HFFc6 (cell line): Measurements from ENCODE around the gene BCAS4. TPM values are rescaled to one million over a fixed set of nuclear protein-coding genes. Genes with fewer than 3 reads are reported as not detected.

Experiments used
- DNase-seq: peaks from one replicate; pipeline ENCODE4 v3.0.0-alpha.2; 2018
- H3K27ac Mint-ChIP-seq: 2 replicates; pipeline ENCODE4 v1.8.0; 2020; ENCODE audit warnings: mild to moderate bottlenecking, mixed read lengths
- H3K27me3 Mint-ChIP-seq: 2 replicates; pipeline ENCODE4 v1.8.0; 2021; ENCODE audit warnings: mild to moderate bottlenecking, moderate library complexity, mixed read lengths; ENCODE audit not compliant: insufficient read depth
- H3K36me3 Mint-ChIP-seq: 2 replicates; pipeline ENCODE4 v1.8.0; 2021; ENCODE audit warnings: low read depth, mixed read lengths
- H3K4me1 Mint-ChIP-seq: 2 replicates; pipeline ENCODE4 v1.8.0; 2020; ENCODE audit warnings: low read depth, mixed read lengths
- H3K4me3 Mint-ChIP-seq: 2 replicates; pipeline ENCODE4 v1.8.0; 2020; ENCODE audit warnings: mild to moderate bottlenecking, moderate library complexity, mixed read lengths
- H3K9me3 Mint-ChIP-seq: 2 replicates; pipeline ENCODE4 v1.8.0; 2020; ENCODE audit warnings: mild to moderate bottlenecking, mixed read lengths
- total RNA-seq, 6 experiments: library from RNA; stranded (reverse); fragmentation: NEBNext Ultra II Directional; extraction: Animal tissue kit (Norgen Biotek cat#: 25700); gene quantifications; 2 replicates in 1 of 6; 3 replicates in 5 of 6; pipeline ENCODE4 v1.2.3, GENCODE V29; 2021
- TF ChIP-seq, protein P1 (sequence below): fragments of 200-600 bp; sonication (generic); IDR thresholded peaks from 2 replicates; pipeline ENCODE4 v1.5.0; 2021; ENCODE audit warnings: antibody characterized with exemption, mild to moderate bottlenecking

BCAS4 gene
- total RNA-seq, 6 experiments from 2014 or later, result 19.8 to 23.5 (median 21.7) TPM

DNA sequence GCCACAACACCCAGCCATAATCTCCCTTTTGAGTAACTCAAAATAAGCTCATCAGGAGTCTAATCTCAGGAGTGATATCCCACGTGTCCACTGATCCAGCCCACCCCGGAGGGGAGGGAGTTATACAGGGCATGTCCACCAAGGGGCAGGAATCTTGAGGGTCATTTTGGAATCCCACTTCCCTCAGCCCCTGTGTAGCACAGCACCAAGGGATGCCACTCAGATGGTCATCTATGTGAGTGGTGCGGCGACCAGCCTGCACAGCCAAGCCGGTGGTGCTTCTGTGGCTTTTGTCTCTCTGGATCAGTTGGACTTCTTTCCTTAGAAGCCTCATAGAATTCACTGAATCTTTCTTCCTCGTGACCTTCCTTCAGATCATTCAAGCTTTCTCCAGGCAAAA, 11.0 kb upstream of the BCAS4 start:
- no peak overlapping the region for H3K4me3 Mint-ChIP-seq

DNA sequence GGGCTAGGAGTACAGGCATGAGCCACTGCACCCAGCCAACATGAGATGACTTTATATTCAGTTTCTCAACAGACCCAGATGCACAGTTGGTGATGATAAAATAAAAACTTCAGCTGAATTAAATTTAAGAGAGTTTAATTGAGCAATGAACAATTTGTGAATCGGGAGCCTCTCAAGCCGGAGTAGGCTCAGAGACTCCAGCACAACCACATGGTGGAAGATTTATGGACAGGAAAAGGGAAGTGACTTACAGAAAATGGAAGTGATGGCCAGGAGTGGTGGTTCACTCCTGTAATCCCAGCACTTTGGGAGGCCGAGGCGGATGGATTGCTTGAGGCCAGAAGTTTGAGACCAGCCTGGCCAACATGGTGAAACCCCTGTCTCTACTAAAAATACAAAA, 10.4 kb upstream of the BCAS4 start:
- Mint-ChIP-seq H3K4me1 (peaks cover 18% of the 10 kb centered on the region), H3K4me3 (no peak overlapping the region), H3K27me3 (peaks cover 7% of the 10 kb centered on the region; the same call in 1 of the 2 replicates), H3K9me3 (no peaks in the 10 kb centered on the region), H3K27ac (no peak overlapping the region), H3K36me3 (no peaks in the 10 kb centered on the region)
- DNase-seq, result no peak
- TF ChIP-seq, protein P1, sequence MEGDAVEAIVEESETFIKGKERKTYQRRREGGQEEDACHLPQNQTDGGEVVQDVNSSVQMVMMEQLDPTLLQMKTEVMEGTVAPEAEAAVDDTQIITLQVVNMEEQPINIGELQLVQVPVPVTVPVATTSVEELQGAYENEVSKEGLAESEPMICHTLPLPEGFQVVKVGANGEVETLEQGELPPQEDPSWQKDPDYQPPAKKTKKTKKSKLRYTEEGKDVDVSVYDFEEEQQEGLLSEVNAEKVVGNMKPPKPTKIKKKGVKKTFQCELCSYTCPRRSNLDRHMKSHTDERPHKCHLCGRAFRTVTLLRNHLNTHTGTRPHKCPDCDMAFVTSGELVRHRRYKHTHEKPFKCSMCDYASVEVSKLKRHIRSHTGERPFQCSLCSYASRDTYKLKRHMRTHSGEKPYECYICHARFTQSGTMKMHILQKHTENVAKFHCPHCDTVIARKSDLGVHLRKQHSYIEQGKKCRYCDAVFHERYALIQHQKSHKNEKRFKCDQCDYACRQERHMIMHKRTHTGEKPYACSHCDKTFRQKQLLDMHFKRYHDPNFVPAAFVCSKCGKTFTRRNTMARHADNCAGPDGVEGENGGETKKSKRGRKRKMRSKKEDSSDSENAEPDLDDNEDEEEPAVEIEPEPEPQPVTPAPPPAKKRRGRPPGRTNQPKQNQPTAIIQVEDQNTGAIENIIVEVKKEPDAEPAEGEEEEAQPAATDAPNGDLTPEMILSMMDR, result no peak

More for the DNA sequence above, 11.0 kb upstream of the BCAS4 start:
- H3K27ac Mint-ChIP-seq, result no peak overlapping the region
- no peaks in the 10 kb centered on the region for H3K9me3 Mint-ChIP-seq
- no peak for DNase-seq
- peaks cover 18% of the 10 kb centered on the region for H3K4me1 Mint-ChIP-seq
- H3K36me3 Mint-ChIP-seq, result no peaks in the 10 kb centered on the region
- TF ChIP-seq, protein P1, result no peak
- peaks cover 8% of the 10 kb centered on the region; the same call in 1 of the 2 replicates for H3K27me3 Mint-ChIP-seq

DNA sequence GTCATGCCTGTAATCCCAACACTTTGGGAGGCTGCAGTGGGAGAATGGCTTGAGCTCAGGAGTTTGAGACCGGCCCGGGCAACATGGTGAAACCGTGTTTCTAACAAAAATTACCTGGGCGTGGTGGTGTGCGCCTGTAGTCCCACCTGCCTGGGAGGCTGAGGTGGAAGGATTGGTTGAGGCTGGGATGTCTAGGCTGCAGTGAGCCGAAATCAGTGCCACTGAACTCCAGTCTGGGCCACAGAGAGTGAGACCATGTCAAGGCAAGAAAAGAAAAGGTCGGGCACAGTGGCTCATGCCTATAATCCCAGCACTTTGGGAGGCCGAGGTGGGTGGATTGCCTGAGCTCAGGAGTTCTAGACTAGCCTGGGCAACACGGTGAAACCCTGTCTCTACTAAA, 8.2 kb upstream of the BCAS4 start:
- Mint-ChIP-seq H3K4me1 (peaks cover 36% of the 10 kb centered on the region), H3K4me3 (no peak overlapping the region), H3K27ac (no peak overlapping the region), H3K9me3 (no peaks in the 10 kb centered on the region), H3K36me3 (no peaks in the 10 kb centered on the region), H3K27me3 (peaks cover 5% of the 10 kb centered on the region; the same call in 1 of the 2 replicates)
- TF ChIP-seq, protein P1, result no peak
- no peak for DNase-seq

DNA sequence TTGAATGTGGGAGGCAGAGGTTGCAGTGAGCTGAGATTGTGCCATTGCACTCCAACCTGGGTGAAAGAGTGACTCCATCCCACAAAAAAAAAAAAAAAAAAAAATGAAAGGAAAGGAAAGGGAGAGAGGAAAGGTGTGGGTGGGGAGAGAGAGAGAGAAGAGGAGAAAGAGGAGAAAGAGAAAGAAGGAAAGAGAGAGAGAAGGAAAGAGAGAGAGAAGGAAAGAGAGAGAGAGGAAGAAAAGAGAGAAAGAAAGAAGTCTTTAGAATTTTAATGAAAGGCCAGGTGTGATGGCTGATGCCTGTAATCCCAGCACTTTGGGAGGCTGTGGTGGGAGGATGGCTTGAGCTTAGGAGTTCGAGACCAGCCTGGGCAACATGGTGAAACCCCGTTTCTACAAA, 7.7 kb upstream of the BCAS4 start:
- no peak overlapping the region for H3K4me3 Mint-ChIP-seq
- TF ChIP-seq, protein P1, result no peak
- peaks cover 36% of the 10 kb centered on the region for H3K4me1 Mint-ChIP-seq
- peaks cover 5% of the 10 kb centered on the region; the same call in 1 of the 2 replicates for H3K27me3 Mint-ChIP-seq
- no peak for DNase-seq
- no peaks in the 10 kb centered on the region for H3K9me3 Mint-ChIP-seq
- H3K36me3 Mint-ChIP-seq, result no peaks in the 10 kb centered on the region
- no peak overlapping the region for H3K27ac Mint-ChIP-seq

DNA sequence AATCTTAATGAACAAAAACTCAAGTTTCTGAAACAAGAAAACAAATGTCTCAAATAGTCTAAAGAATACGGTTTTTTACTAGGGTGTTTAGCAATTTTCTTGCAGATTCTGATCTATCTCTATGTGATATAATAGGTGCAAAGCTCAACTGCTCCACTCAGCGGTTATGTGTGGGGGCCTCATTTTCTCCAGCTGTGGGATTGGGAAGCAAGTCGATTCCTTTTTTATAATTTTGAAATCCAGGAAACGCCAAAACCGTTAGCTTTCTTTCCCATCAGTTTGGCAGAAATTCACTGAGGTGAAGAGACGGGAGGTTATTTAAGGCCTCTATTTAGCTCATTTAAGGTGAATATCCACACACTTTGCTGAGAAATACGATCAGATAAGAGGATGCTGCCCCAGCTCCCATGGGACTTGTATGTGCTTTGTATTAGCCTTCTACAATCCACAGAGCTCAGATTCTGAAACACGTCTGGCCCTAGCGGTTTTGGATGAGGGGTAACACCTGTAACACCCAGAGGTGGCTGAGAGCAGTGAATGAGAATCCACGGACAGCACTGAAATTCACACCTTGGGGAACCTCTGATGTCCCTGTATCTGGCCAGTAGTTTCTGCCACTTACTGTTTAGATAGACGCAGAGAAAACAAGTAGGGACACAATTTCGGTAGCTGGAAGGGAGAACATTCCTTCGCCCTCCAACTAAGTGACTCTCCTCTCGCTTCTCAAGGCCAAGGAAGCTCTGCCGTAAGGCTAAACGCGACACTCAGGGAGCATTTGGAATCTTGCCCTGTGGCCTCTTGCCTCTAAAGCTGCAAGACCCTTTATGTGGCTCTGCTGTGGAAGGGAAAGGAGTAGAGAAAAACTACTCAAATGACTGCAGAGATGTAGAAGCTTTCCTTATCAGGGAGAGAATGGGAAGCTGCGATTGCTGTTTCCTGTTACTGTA, 6.5 kb upstream of the BCAS4 start:
- peaks cover 45% of the 10 kb centered on the region for H3K4me1 Mint-ChIP-seq
- DNase-seq, result peak; percentile 77
- H3K4me3 Mint-ChIP-seq, result peak overlapping the region; percentile 6; the same call in 1 of the 2 replicates
- no peaks in the 10 kb centered on the region for H3K9me3 Mint-ChIP-seq
- TF ChIP-seq, protein P1, result peak; percentile 79
- H3K27ac Mint-ChIP-seq, result peak overlapping the region; percentile 69
- peaks cover 2% of the 10 kb centered on the region; the same call in 1 of the 2 replicates for H3K27me3 Mint-ChIP-seq
- H3K36me3 Mint-ChIP-seq, result no peaks in the 10 kb centered on the region
